Suprapubic skin (tissue), 3 donors: Measurements from ENCODE around the gene BET1L.

ENCODE experiments used
- CTCF ChIP-seq, 2 donors: fragments of 200-600 bp in 1 of 2; fragments of 450-650 bp in 1 of 2; sonication (generic) in 1 of 2; IDR thresholded peaks; one replicate each; pipeline ENCODE4 v1.5.1; 2016 to 2019; ENCODE audit warnings: antibody characterized with exemption in 2 of 2, mild to moderate bottlenecking in 1 of 2, moderate library complexity in 1 of 2
- POLR2AphosphoS5 ChIP-seq, 3 donors: sonication (generic); formaldehyde crosslinking; IDR thresholded peaks; one replicate each; pipeline ENCODE4 v1.6.1; 2017; ENCODE audit warnings: antibody characterized with exemption in 3 of 3

- no peak for TF ChIP-seq POLR2AphosphoS5 (IDR thresholded peaks at IDR 0.05)
- no peak for TF ChIP-seq CTCF (IDR thresholded peaks at IDR 0.05)
Measured at GRCh38 chr11:227824-228379, 20.7 kb upstream of the BET1L start.
